Measurements from ENCODE around the gene UBAC2. TPM values are rescaled to one million over a fixed set of nuclear protein-coding genes. Genes with fewer than 3 reads are reported as not detected.

Gene UBAC2
- total RNA-seq, 1 experiment from 2014 or later, result 80.3 TPM

- TF ChIP-seq, protein P1, sequence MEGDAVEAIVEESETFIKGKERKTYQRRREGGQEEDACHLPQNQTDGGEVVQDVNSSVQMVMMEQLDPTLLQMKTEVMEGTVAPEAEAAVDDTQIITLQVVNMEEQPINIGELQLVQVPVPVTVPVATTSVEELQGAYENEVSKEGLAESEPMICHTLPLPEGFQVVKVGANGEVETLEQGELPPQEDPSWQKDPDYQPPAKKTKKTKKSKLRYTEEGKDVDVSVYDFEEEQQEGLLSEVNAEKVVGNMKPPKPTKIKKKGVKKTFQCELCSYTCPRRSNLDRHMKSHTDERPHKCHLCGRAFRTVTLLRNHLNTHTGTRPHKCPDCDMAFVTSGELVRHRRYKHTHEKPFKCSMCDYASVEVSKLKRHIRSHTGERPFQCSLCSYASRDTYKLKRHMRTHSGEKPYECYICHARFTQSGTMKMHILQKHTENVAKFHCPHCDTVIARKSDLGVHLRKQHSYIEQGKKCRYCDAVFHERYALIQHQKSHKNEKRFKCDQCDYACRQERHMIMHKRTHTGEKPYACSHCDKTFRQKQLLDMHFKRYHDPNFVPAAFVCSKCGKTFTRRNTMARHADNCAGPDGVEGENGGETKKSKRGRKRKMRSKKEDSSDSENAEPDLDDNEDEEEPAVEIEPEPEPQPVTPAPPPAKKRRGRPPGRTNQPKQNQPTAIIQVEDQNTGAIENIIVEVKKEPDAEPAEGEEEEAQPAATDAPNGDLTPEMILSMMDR (conservative IDR thresholded peaks at IDR 0.05), result no peak
- no peak overlapping the region for H3K27ac ChIP-seq
- no peak overlapping the region for H3K4me3 ChIP-seq
- 0 out of 2 replicates have a peak, but pooled peaks cover 10% of the 10 kb centered on the region for H3K36me3 ChIP-seq (ENCODE audit: low read depth)
- no peak overlapping the region for H3K4me2 ChIP-seq
- no TSS peak for BruUV-seq (replicated peaks)
- DNase-seq, result no peak
- intact Hi-C loops (cut with micrococcal nuclease; ENCODE audit: unreplicated experiment), result no loop called here
- no peak overlapping the region for H2AFZ ChIP-seq
- H3K9me2 ChIP-seq (ENCODE audit: insufficient read depth), result no peaks in the 10 kb centered on the region
- H3K9me3 ChIP-seq (ENCODE audit: insufficient read depth, low read depth), result no peaks in the 10 kb centered on the region
- no peaks in the 10 kb centered on the region for H3K4me1 ChIP-seq (replicated peaks; ENCODE audit: insufficient read depth)
- H3K27me3 ChIP-seq (ENCODE audit: insufficient read depth, low read depth), result no peaks in the 10 kb centered on the region
- H3F3A ChIP-seq (ENCODE audit: insufficient read depth, low read depth), result peaks cover under 1% of the 10 kb centered on the region
- ChIA-PET POLR2A (ENCODE audit: unreplicated experiment) (interaction anchor here (1.0 kb wide), 1 partner anchor 73 kb away, joined by 6 read pairs; no protein-coding TSS in a partner anchor), CTCF (no interaction called here)
- peaks cover 12% of the 10 kb centered on the region; the same call in 1 of the 2 replicates for H4K20me1 ChIP-seq (ENCODE audit: insufficient read depth)
- H3K79me2 ChIP-seq (ENCODE audit: low read depth), result peaks cover 24% of the 10 kb centered on the region; the same call in 1 of the 2 replicates
Observed at GRCh38 chr13:99305158-99305557, 104.5 kb downstream of the UBAC2 start.

GRCh38 chr13:99305566-99305965, 104.9 kb downstream of the UBAC2 start:
- TF ChIP-seq, protein P1 (conservative IDR thresholded peaks at IDR 0.05), result no peak
- TF ChIP-seq EZH2 (IDR thresholded peaks at IDR 0.05; ENCODE audit: low read depth), result no peak
- CTCF ChIA-PET, result no interaction called here
- POLR2A ChIA-PET (ENCODE audit: unreplicated experiment), result no interaction called here
- DNase-seq, result no peak
- BruUV-seq (replicated peaks), result no TSS peak
- intact Hi-C loops (cut with micrococcal nuclease; ENCODE audit: unreplicated experiment), result no loop called here
- H3K79me2 ChIP-seq (ENCODE audit: low read depth), result peaks cover 24% of the 10 kb centered on the region; the same call in 1 of the 2 replicates
- no peaks in the 10 kb centered on the region for H3K9me3 ChIP-seq (ENCODE audit: insufficient read depth, low read depth)
- no peak overlapping the region for H3K4me3 ChIP-seq
- no peak overlapping the region for H3K4me2 ChIP-seq
- H3K4me1 ChIP-seq (replicated peaks; ENCODE audit: insufficient read depth), result no peaks in the 10 kb centered on the region
- H3K36me3 ChIP-seq (ENCODE audit: low read depth), result 0 out of 2 replicates have a peak, but pooled peaks cover 10% of the 10 kb centered on the region
- no peak overlapping the region for H2AFZ ChIP-seq
- H4K20me1 ChIP-seq (ENCODE audit: insufficient read depth), result peaks cover 8% of the 10 kb centered on the region; the same call in 1 of the 2 replicates
- H3K9me2 ChIP-seq (ENCODE audit: insufficient read depth), result no peaks in the 10 kb centered on the region
- H3F3A ChIP-seq (ENCODE audit: insufficient read depth, low read depth), result peaks cover 4% of the 10 kb centered on the region
- H3K27ac ChIP-seq, result no peak overlapping the region
- H3K27me3 ChIP-seq (ENCODE audit: insufficient read depth, low read depth), result no peaks in the 10 kb centered on the region

- H3K9me2 ChIP-seq (ENCODE audit: insufficient read depth), result no peaks in the 10 kb centered on the region
- 0 out of 2 replicates have a peak, but pooled peaks cover 10% of the 10 kb centered on the region for H3K36me3 ChIP-seq (ENCODE audit: low read depth)
- peaks cover 12% of the 10 kb centered on the region; the same call in 1 of the 2 replicates for H4K20me1 ChIP-seq (ENCODE audit: insufficient read depth)
- H3K27ac ChIP-seq, result peak within 1 kb of the TSS; percentile 15
- H2AFZ ChIP-seq, result no peak within 1 kb of the TSS
- no peaks in the 10 kb centered on the region for H3K27me3 ChIP-seq (ENCODE audit: insufficient read depth, low read depth)
- ChIA-PET CTCF (no interaction called here), POLR2A (ENCODE audit: unreplicated experiment) (no interaction called here)
- TF ChIP-seq EZH2 (IDR thresholded peaks at IDR 0.05; ENCODE audit: low read depth), result no peak
- TF ChIP-seq, protein P1 (conservative IDR thresholded peaks at IDR 0.05), result no peak
- no TSS peak for BruUV-seq (replicated peaks)
- intact Hi-C loops (cut with micrococcal nuclease; ENCODE audit: unreplicated experiment), result no loop called here
- H3F3A ChIP-seq (ENCODE audit: insufficient read depth, low read depth), result peaks cover 4% of the 10 kb centered on the region; the same call in 1 of the 2 replicates
- H3K4me2 ChIP-seq, result no peak within 1 kb of the TSS
- H3K9me3 ChIP-seq (ENCODE audit: insufficient read depth, low read depth), result no peaks in the 10 kb centered on the region
- H3K79me2 ChIP-seq (ENCODE audit: low read depth), result peaks cover 21% of the 10 kb centered on the region; the same call in 1 of the 2 replicates
- DNase-seq, result no peak
- no peak within 1 kb of the TSS for H3K4me3 ChIP-seq
- no peaks in the 10 kb centered on the region for H3K4me1 ChIP-seq (replicated peaks; ENCODE audit: insufficient read depth)
Observed at GRCh38 chr13:99307247-99307646, 106.6 kb downstream of the UBAC2 start, which contains the start of gene GPR183. TSS of gene GPR183 (minus strand) at chr13:99307399. CDS start at chr13:99296145, 11,254 bp downstream.

Measured in PC-9 (cell line).